Measurements from ENCODE around the gene CEMIP2. TPM values are rescaled to one million over a fixed set of nuclear protein-coding genes. Genes with fewer than 3 reads are reported as not detected.

Gene CEMIP2
- total RNA-seq, 2 experiments from 2014 or later, result 58.7 to 63.5 TPM

DNA sequence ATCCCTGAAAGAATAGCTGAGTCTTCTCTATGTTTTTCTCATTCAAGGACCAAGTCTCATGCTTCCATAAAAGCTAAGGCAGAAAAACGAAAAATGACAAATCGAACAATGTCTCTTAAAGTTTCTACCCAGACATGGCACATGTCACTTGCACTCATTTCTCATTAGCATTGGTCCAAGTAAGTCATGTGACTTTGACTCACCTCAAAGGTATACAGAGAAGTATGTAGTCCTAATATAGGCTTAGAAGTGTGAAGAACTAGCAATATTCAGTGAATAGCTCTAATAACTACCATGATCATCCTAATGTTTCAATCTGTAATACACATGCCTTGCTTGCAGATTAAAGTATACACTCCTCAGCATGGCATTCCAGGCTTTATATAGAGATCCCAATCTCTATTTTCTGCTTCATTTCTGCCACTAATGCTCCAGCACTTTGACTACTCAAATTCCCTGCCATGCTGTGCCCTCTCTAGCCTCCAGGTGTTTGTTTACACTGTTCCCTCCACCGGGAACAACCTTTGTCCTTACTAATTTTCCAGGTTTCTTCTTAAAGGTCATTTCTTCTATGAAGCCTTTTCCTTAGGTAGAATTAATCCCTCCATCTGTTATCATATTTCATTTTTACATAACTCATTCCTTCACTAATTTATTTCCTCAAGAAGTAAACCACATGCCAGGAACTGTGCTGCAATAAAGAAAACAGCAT is 98.9 kb downstream of the CEMIP2 start:
- Mint-ChIP-seq H3K9me3 (no peaks in the 10 kb centered on the region), H3K27me3 (no peaks in the 10 kb centered on the region), H3K4me1 (ENCODE audit: low read depth) (no peaks in the 10 kb centered on the region), H3K4me3 (no peak overlapping the region), H3K27ac (no peak overlapping the region), H3K36me3 (ENCODE audit: low read depth) (no peaks in the 10 kb centered on the region)
- intact Hi-C loops (cut with micrococcal nuclease), result no loop called here
- ATAC-seq (no peak), DNase-seq (no peak)
- POLR2A ChIA-PET, result interaction anchor here (1.0 to 1.1 kb wide), 2 partner anchors 9 to 411 kb away, joined by 3 read pairs; no protein-coding TSS in a partner anchor
- CTCF ChIA-PET, result interaction anchor here (1.3 to 1.7 kb wide), 2 partner anchors 17 to 65 kb away, joined by 4 read pairs; no protein-coding TSS in a partner anchor
- TF ChIP-seq, protein P1, sequence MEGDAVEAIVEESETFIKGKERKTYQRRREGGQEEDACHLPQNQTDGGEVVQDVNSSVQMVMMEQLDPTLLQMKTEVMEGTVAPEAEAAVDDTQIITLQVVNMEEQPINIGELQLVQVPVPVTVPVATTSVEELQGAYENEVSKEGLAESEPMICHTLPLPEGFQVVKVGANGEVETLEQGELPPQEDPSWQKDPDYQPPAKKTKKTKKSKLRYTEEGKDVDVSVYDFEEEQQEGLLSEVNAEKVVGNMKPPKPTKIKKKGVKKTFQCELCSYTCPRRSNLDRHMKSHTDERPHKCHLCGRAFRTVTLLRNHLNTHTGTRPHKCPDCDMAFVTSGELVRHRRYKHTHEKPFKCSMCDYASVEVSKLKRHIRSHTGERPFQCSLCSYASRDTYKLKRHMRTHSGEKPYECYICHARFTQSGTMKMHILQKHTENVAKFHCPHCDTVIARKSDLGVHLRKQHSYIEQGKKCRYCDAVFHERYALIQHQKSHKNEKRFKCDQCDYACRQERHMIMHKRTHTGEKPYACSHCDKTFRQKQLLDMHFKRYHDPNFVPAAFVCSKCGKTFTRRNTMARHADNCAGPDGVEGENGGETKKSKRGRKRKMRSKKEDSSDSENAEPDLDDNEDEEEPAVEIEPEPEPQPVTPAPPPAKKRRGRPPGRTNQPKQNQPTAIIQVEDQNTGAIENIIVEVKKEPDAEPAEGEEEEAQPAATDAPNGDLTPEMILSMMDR (IDR thresholded peaks at IDR 0.05), result no peak

DNA sequence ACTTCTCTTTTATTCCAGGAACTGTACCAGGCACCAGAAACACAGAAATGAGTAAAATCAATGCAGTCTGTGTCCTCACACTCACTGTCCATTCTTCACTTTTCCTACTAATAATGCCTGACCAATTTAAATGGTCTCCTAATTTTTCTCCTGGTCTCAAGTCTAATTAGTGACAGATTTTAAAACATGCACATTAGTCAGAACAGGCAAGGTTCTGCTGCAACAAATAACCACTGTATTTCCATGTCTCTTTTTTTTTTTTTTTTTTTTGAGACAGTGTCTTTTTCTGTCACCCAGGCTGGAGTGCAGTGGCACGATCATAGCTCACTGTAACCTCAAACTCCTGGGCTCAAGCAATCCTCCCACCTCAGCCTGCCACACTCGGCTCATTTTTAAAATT is 99.6 kb downstream of the CEMIP2 start:
- DNase-seq (no peak), ATAC-seq (no peak)
- TF ChIP-seq, protein P1 (IDR thresholded peaks at IDR 0.05), result no peak
- Mint-ChIP-seq H3K9me3 (no peaks in the 10 kb centered on the region), H3K4me1 (ENCODE audit: low read depth) (no peaks in the 10 kb centered on the region), H3K4me3 (no peak overlapping the region), H3K36me3 (ENCODE audit: low read depth) (no peaks in the 10 kb centered on the region), H3K27me3 (no peaks in the 10 kb centered on the region), H3K27ac (no peak overlapping the region)
- CTCF ChIA-PET, result interaction anchor here (1.3 kb wide), 1 partner anchor 64 kb away, joined by 4 read pairs; no protein-coding TSS in a partner anchor
- intact Hi-C loops (cut with micrococcal nuclease), result no loop called here
- POLR2A ChIA-PET, result no interaction called here

DNA sequence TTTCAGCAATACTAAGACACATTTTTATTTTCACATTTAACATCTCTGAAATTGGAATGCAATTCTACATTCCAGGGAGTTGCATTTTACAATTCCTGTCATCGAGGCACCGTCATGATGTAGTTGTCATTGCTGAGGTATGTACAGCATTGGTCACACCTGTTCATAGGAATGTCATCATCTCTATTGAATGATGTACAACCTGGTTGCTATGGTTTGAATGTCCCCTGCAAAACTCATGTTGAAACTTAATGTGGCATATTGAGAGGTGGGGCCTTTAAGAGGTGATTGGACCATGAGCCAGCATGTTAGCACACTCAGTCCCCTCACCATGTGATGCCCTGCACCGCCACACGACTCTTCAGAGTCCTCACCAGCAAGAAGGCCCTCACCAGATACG is 103.1 kb downstream of the CEMIP2 start:
- Mint-ChIP-seq H3K9me3 (no peaks in the 10 kb centered on the region), H3K4me1 (ENCODE audit: low read depth) (no peaks in the 10 kb centered on the region), H3K27ac (no peak overlapping the region), H3K27me3 (no peaks in the 10 kb centered on the region), H3K4me3 (no peak overlapping the region), H3K36me3 (ENCODE audit: low read depth) (no peaks in the 10 kb centered on the region)
- intact Hi-C loops (cut with micrococcal nuclease), result no loop called here
- ChIA-PET POLR2A (no interaction called here), CTCF (no interaction called here)
- TF ChIP-seq, protein P1 (IDR thresholded peaks at IDR 0.05), result no peak
- ATAC-seq, result no peak
- DNase-seq, result no peak

DNA sequence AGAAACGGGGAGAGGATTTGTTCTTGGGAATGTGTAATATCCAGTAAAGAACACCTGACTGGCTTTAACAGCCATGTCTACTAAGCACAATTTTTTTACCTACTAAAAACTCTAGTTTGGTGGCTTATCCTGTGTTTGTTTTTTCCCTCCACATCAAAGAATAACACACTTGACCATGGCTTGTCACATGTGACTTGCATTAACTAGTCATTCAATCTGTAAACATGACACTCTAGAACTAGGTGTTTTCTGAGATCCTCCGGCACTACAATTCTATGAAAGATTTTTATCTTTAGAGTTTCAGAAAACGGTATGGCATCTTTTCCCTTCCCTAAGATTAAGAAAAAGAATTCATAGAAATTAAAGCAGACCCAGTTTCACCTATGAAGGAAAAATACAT is 103.7 kb downstream of the CEMIP2 start:
- H3K27ac Mint-ChIP-seq, result no peak overlapping the region
- H3K4me1 Mint-ChIP-seq (ENCODE audit: low read depth), result no peaks in the 10 kb centered on the region
- no peaks in the 10 kb centered on the region for H3K9me3 Mint-ChIP-seq
- intact Hi-C loops (cut with micrococcal nuclease), result no loop called here
- H3K36me3 Mint-ChIP-seq (ENCODE audit: low read depth), result no peaks in the 10 kb centered on the region
- TF ChIP-seq, protein P1 (IDR thresholded peaks at IDR 0.05), result no peak
- DNase-seq (no peak), ATAC-seq (no peak)
- ChIA-PET POLR2A (no interaction called here), CTCF (no interaction called here)
- no peak overlapping the region for H3K4me3 Mint-ChIP-seq
- no peaks in the 10 kb centered on the region for H3K27me3 Mint-ChIP-seq

DNA sequence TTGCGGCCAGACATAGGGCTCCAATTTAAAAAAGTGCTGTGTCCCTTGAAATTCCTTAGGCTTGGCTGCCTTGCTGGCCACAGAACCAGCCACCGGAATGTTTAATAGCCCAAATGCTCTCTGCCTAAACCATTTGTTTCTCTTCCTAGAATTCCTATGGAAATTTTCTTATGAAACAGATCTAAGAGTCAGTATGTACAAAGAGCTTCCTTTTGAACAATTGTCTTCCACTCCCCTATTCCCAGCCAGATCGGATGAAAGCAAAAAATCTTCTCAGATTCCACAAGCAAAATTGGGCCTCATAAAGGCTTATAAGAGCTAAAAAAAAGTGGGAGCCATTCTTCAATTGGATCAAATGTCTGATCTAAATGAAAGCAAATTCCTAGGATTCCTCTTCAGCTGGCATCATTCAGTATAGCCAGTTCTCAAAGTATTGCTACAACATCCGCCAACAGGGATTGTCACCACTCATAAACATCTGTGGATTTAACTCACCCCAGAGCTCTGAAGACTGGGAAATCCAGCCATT is 104.3 kb downstream of the CEMIP2 start:
- ATAC-seq (no peak), DNase-seq (no peak)
- no peaks in the 10 kb centered on the region for H3K4me1 Mint-ChIP-seq (ENCODE audit: low read depth)
- H3K4me3 Mint-ChIP-seq, result no peak overlapping the region
- CTCF ChIA-PET, result no interaction called here
- intact Hi-C loops (cut with micrococcal nuclease), result no loop called here
- POLR2A ChIA-PET, result no interaction called here
- no peak overlapping the region for H3K27ac Mint-ChIP-seq
- H3K9me3 Mint-ChIP-seq, result no peaks in the 10 kb centered on the region
- H3K27me3 Mint-ChIP-seq, result no peaks in the 10 kb centered on the region
- no peaks in the 10 kb centered on the region for H3K36me3 Mint-ChIP-seq (ENCODE audit: low read depth)
- TF ChIP-seq, protein P1 (IDR thresholded peaks at IDR 0.05), result no peak

Measured in activated CD8-positive, alpha-beta T cell treated with anti-CD3 and anti-CD28 coated beads for 36 hours (primary cell).